DOHH2 (cell line): ENCODE results near the gene PNRC1.

ENCODE experiments used
- H3F3A ChIP-seq: fragments of 200-600 bp; sonication (generic), shearing (Covaris generic); 2 replicates; pipeline ENCODE4 v1.6.0; 2016; ENCODE audit warnings: antibody characterized with exemption, mild to moderate bottlenecking; ENCODE audit not compliant: control insufficient read depth, insufficient read depth
- H3K27ac ChIP-seq: fragments of 200-600 bp; sonication (generic); 2 replicates; pipeline ENCODE4 v1.5.1; 2014; ENCODE audit warnings: low read depth, mild to moderate bottlenecking, low read length, moderate library complexity
- H3K27me3 ChIP-seq: fragments of 200-600 bp; sonication (generic); 2 replicates; pipeline ENCODE4 v1.6.1; 2014; ENCODE audit warnings: mild to moderate bottlenecking, low read length, mixed read lengths; ENCODE audit not compliant: control insufficient read depth
- H3K36me3 ChIP-seq: fragments of 200-600 bp; sonication (generic); 2 replicates; pipeline ENCODE4 v1.6.1; 2014; ENCODE audit warnings: mild to moderate bottlenecking, low read length, moderate library complexity, mixed read lengths; ENCODE audit not compliant: control insufficient read depth
- H3K4me1 ChIP-seq: fragments of 200-600 bp; sonication (generic); 2 replicates; pipeline ENCODE4 v1.6.1; 2014; ENCODE audit warnings: mild to moderate bottlenecking, low read length, mixed read lengths; ENCODE audit not compliant: control insufficient read depth
- H3K4me2 ChIP-seq: fragments of 200-600 bp; sonication (generic); 2 replicates; pipeline ENCODE4 v1.6.0; 2014; ENCODE audit warnings: mild to moderate bottlenecking, low read length, moderate library complexity
- H3K4me3 ChIP-seq: fragments of 200-600 bp; sonication (generic); 2 replicates; pipeline ENCODE4 v1.5.1; 2014; ENCODE audit warnings: mild to moderate bottlenecking, low read length, mixed read lengths
- H3K79me2 ChIP-seq: fragments of 200-600 bp; sonication (generic); 2 replicates; pipeline ENCODE4 v1.6.1; 2014; ENCODE audit warnings: mild to moderate bottlenecking, low read length, mixed read lengths; ENCODE audit not compliant: control insufficient read depth
- H3K9me2 ChIP-seq: fragments of 200-600 bp; sonication (generic); replicated peaks from 2 replicates; pipeline ENCODE4 v1.6.1; 2014; ENCODE audit warnings: mild to moderate bottlenecking, low read length, mixed read lengths; ENCODE audit not compliant: control insufficient read depth
- H3K9me3 ChIP-seq: fragments of 200-600 bp; sonication (generic); 2 replicates; pipeline ENCODE4 v1.6.1; 2014; ENCODE audit warnings: antibody characterized with exemption, low read length, mixed read lengths; ENCODE audit not compliant: control insufficient read depth, insufficient read depth
- H4K20me1 ChIP-seq: fragments of 200-600 bp; sonication (generic); 2 replicates; pipeline ENCODE4 v1.6.0; 2014; ENCODE audit warnings: low read depth, mild to moderate bottlenecking, antibody characterized with exemption, low read length, moderate library complexity; ENCODE audit not compliant: control insufficient read depth, insufficient read depth
- EZH2phosphoT487 ChIP-seq: fragments of 200-600 bp; sonication (generic); IDR thresholded peaks from 2 replicates; pipeline ENCODE4 v1.6.1; 2017; ENCODE audit warnings: borderline replicate concordance, mild to moderate bottlenecking, antibody characterized with exemption, low read length, moderate library complexity, mixed read lengths
- TF ChIP-seq, protein P1 (sequence below): fragments of 200-600 bp; sonication (generic); IDR thresholded peaks from one replicate; pipeline ENCODE4 v1.5.1; 2014; ENCODE audit warnings: antibody characterized with exemption, mild to moderate bottlenecking, low read depth, low read length; ENCODE audit not compliant: poor library complexity, severe bottlenecking

PNRC1 gene

GRCh38 chr6:89073840-89074239 is 6.7 kb upstream of the PNRC1 start:
- no peaks in the 10 kb centered on the region for H3K9me2 ChIP-seq
- no peak overlapping the region for H3K4me2 ChIP-seq
- no peaks in the 10 kb centered on the region for H3K27me3 ChIP-seq
- H3K4me1 ChIP-seq, result no peaks in the 10 kb centered on the region
- no peaks in the 10 kb centered on the region for H3K36me3 ChIP-seq
- no peak overlapping the region for H3K27ac ChIP-seq
- no peaks in the 10 kb centered on the region for H3F3A ChIP-seq
- no peaks in the 10 kb centered on the region for H3K79me2 ChIP-seq
- no peak for TF ChIP-seq EZH2phosphoT487
- TF ChIP-seq, protein P1, sequence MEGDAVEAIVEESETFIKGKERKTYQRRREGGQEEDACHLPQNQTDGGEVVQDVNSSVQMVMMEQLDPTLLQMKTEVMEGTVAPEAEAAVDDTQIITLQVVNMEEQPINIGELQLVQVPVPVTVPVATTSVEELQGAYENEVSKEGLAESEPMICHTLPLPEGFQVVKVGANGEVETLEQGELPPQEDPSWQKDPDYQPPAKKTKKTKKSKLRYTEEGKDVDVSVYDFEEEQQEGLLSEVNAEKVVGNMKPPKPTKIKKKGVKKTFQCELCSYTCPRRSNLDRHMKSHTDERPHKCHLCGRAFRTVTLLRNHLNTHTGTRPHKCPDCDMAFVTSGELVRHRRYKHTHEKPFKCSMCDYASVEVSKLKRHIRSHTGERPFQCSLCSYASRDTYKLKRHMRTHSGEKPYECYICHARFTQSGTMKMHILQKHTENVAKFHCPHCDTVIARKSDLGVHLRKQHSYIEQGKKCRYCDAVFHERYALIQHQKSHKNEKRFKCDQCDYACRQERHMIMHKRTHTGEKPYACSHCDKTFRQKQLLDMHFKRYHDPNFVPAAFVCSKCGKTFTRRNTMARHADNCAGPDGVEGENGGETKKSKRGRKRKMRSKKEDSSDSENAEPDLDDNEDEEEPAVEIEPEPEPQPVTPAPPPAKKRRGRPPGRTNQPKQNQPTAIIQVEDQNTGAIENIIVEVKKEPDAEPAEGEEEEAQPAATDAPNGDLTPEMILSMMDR, result no peak
- no peaks in the 10 kb centered on the region for H4K20me1 ChIP-seq
- H3K4me3 ChIP-seq, result no peak overlapping the region
- peaks cover 3% of the 10 kb centered on the region; the same call in 1 of the 2 replicates for H3K9me3 ChIP-seq

- no peaks in the 10 kb centered on the region for H3K27me3 ChIP-seq
- H3K9me2 ChIP-seq, result no peaks in the 10 kb centered on the region
- peak overlapping the region; percentile 83 for H3K4me3 ChIP-seq
- H3K27ac ChIP-seq, result peak overlapping the region; percentile 44
- H3K4me2 ChIP-seq, result peak overlapping the region; percentile 84
- peaks cover 4% of the 10 kb centered on the region; the same call in 1 of the 2 replicates for H3F3A ChIP-seq
- peaks cover 22% of the 10 kb centered on the region; the same call in 1 of the 2 replicates for H4K20me1 ChIP-seq
- peaks cover 30% of the 10 kb centered on the region for H3K36me3 ChIP-seq
- no peak for TF ChIP-seq EZH2phosphoT487
- TF ChIP-seq, protein P1, result no peak
- peaks cover 37% of the 10 kb centered on the region for H3K79me2 ChIP-seq
- H3K4me1 ChIP-seq, result peaks cover 19% of the 10 kb centered on the region
- no peaks in the 10 kb centered on the region for H3K9me3 ChIP-seq
Measured at GRCh38 chr6:89079511-89080234, 878 bp upstream of the PNRC1 start.

GRCh38 chr6:89081129-89081422 is 525 bp downstream of the PNRC1 start:
- TF ChIP-seq EZH2phosphoT487, result no peak
- TF ChIP-seq, protein P1, result no peak
- Histone ChIP-seq H3K79me2 (peaks cover 40% of the 10 kb centered on the region), H3K27me3 (no peaks in the 10 kb centered on the region), H3K9me3 (no peaks in the 10 kb centered on the region), H3K4me1 (peaks cover 19% of the 10 kb centered on the region), H3F3A (peaks cover 5% of the 10 kb centered on the region; the same call in 1 of the 2 replicates), H3K4me3 (peak overlapping the region; percentile 83), H3K9me2 (no peaks in the 10 kb centered on the region), H3K27ac (peak overlapping the region; percentile 77), H3K36me3 (peaks cover 43% of the 10 kb centered on the region), H4K20me1 (peaks cover 26% of the 10 kb centered on the region; the same call in 1 of the 2 replicates), H3K4me2 (peak overlapping the region; percentile 62)
